ENCODE results near the gene TEX19.

GRCh38 chr17:82399601-82400101, 40.6 kb downstream of the TEX19 start:
- TF ChIP-seq, protein P1, sequence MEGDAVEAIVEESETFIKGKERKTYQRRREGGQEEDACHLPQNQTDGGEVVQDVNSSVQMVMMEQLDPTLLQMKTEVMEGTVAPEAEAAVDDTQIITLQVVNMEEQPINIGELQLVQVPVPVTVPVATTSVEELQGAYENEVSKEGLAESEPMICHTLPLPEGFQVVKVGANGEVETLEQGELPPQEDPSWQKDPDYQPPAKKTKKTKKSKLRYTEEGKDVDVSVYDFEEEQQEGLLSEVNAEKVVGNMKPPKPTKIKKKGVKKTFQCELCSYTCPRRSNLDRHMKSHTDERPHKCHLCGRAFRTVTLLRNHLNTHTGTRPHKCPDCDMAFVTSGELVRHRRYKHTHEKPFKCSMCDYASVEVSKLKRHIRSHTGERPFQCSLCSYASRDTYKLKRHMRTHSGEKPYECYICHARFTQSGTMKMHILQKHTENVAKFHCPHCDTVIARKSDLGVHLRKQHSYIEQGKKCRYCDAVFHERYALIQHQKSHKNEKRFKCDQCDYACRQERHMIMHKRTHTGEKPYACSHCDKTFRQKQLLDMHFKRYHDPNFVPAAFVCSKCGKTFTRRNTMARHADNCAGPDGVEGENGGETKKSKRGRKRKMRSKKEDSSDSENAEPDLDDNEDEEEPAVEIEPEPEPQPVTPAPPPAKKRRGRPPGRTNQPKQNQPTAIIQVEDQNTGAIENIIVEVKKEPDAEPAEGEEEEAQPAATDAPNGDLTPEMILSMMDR (conservative IDR thresholded peaks at IDR 0.05; ENCODE audit: low read depth in 2 of 2), result no peak
- TF ChIP-seq POLR2AphosphoS5 (IDR thresholded peaks at IDR 0.05; ENCODE audit: low read depth) (no peak), EZH2phosphoT487 (IDR thresholded peaks at IDR 0.05; ENCODE audit: unreplicated experiment) (no peak), STAT1 (IDR thresholded peaks at IDR 0.05; ENCODE audit: unreplicated experiment) (no peak), EZH2 (IDR thresholded peaks at IDR 0.05; ENCODE audit: low read depth, unreplicated experiment) (no peak), CREB1 (CRISPR knock-in tag; IDR thresholded peaks at IDR 0.05; ENCODE audit: low read depth) (no peak), JUNB (IDR thresholded peaks at IDR 0.05; ENCODE audit: unreplicated experiment) (no peak), ZNF331 (CRISPR knock-in tag; IDR thresholded peaks at IDR 0.05; ENCODE audit: low read depth) (no peak)
- TF ChIP-seq, protein P2, sequence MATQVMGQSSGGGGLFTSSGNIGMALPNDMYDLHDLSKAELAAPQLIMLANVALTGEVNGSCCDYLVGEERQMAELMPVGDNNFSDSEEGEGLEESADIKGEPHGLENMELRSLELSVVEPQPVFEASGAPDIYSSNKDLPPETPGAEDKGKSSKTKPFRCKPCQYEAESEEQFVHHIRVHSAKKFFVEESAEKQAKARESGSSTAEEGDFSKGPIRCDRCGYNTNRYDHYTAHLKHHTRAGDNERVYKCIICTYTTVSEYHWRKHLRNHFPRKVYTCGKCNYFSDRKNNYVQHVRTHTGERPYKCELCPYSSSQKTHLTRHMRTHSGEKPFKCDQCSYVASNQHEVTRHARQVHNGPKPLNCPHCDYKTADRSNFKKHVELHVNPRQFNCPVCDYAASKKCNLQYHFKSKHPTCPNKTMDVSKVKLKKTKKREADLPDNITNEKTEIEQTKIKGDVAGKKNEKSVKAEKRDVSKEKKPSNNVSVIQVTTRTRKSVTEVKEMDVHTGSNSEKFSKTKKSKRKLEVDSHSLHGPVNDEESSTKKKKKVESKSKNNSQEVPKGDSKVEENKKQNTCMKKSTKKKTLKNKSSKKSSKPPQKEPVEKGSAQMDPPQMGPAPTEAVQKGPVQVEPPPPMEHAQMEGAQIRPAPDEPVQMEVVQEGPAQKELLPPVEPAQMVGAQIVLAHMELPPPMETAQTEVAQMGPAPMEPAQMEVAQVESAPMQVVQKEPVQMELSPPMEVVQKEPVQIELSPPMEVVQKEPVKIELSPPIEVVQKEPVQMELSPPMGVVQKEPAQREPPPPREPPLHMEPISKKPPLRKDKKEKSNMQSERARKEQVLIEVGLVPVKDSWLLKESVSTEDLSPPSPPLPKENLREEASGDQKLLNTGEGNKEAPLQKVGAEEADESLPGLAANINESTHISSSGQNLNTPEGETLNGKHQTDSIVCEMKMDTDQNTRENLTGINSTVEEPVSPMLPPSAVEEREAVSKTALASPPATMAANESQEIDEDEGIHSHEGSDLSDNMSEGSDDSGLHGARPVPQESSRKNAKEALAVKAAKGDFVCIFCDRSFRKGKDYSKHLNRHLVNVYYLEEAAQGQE (IDR thresholded peaks at IDR 0.05; ENCODE audit: unreplicated experiment), result no peak
- TF ChIP-seq, protein P3, sequence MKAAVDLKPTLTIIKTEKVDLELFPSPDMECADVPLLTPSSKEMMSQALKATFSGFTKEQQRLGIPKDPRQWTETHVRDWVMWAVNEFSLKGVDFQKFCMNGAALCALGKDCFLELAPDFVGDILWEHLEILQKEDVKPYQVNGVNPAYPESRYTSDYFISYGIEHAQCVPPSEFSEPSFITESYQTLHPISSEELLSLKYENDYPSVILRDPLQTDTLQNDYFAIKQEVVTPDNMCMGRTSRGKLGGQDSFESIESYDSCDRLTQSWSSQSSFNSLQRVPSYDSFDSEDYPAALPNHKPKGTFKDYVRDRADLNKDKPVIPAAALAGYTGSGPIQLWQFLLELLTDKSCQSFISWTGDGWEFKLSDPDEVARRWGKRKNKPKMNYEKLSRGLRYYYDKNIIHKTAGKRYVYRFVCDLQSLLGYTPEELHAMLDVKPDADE (IDR thresholded peaks at IDR 0.05), result no peak

Measured in GM23338 (cell line).